ENCODE measurements around the gene GAP43. TPM values are rescaled to one million over a fixed set of nuclear protein-coding genes. Genes with fewer than 3 reads are reported as not detected.

Gene GAP43
- total and polyA plus RNA-seq, 5 donors = 0.37 to 1.0 (median 0.68) TPM; not detected in 1

DNA sequence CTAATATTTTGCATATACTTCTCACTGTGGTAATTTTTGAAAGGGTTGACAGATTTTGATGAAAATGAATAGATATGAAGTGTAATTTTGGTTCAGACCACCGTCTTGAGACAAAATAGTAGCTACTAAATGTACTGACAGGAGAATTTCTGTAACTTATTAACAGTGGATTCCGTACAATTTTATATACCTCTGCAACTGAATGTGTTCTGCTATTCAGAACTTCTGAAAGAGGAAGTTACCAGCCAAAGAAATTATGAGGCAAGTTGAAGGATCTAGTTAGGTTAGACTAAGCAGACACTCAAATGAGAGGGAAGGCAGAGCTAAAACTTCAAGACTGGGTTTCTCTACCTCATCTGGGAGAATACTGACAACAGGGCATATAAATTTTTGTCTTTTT lies 29.4 kb downstream of the GAP43 start:
- no peak for ATAC-seq
- H3K9me3 ChIP-seq (ENCODE audit: control insufficient read depth, low read length) = no peaks in the 10 kb centered on the region
- no peaks in the 10 kb centered on the region for H3K4me1 ChIP-seq (ENCODE audit: control insufficient read depth, insufficient read depth, low read length)
- H3K27ac ChIP-seq (ENCODE audit: low read length) = no peak overlapping the region
- WGBS = 92% methylated on average over 2 of the region's 2 CpGs
- no peak for DNase-seq
- no peaks in the 10 kb centered on the region for H3K27me3 ChIP-seq (ENCODE audit: control insufficient read depth, insufficient read depth)
- no peak overlapping the region for H3K4me3 ChIP-seq (ENCODE audit: low read length)
- intact Hi-C loops (cut with DNase I) = no loop called here

DNA sequence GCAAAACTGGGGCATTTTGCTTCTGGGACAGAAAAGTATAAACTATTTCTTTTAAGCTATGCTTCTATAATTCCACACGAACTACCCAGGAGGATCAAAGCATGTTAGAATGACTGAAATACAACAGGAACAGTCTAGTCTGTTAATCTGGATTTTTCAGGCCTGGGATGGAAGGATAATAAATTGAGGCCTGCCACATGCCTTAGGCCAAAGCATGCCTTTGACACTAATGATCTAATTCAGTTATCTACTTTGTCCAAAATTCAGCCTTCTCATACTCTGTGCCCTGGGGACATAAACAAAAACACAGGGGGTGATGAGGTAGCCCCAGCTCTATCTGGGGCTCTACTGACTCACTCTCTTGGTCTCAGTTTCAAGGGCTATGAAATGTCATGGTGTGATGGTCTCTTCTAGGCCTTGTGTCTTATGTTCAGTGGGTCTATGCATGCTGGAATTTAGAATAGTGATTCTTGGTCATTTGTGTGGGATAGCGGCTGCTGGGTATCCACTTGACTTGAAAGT lies 32.5 kb downstream of the GAP43 start:
- intact Hi-C loops (cut with DNase I) = no loop called here
- no peak overlapping the region for H3K27ac ChIP-seq (ENCODE audit: low read length)
- ATAC-seq (no peak), DNase-seq (no peak)
- H3K4me1 ChIP-seq (ENCODE audit: control insufficient read depth, insufficient read depth, low read length) = no peaks in the 10 kb centered on the region
- no peaks in the 10 kb centered on the region for H3K9me3 ChIP-seq (ENCODE audit: control insufficient read depth, low read length)
- H3K4me3 ChIP-seq (ENCODE audit: low read length) = no peak overlapping the region
- WGBS = 92% methylated on average over 2 of the region's 2 CpGs
- no peaks in the 10 kb centered on the region for H3K27me3 ChIP-seq (ENCODE audit: control insufficient read depth, insufficient read depth)

DNA sequence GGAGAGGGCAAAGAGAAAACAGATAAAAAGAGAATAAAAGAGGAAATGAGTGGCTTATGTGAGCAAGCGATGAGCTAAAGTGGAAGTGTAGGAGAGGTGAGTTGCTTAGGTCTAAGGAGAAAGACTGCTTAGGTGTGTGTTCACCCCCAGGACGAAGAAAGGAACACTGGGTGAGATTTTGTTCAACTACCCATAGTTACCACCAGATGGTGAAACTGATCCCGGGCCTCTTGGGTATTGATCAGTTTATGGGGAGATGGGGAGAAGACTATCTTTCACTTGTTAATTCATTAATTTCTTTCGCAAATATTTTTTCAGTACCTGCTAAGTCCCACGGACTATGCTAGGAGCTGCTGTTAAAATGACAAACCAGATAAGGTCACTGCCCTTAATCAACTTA lies 33.9 kb downstream of the GAP43 start:
- DNase-seq = no peak
- no peak overlapping the region for H3K4me3 ChIP-seq (ENCODE audit: low read length)
- H3K27ac ChIP-seq (ENCODE audit: low read length) = no peak overlapping the region
- H3K4me1 ChIP-seq (ENCODE audit: control insufficient read depth, insufficient read depth, low read length) = no peaks in the 10 kb centered on the region
- 94% methylated on average over 5 of the region's 5 CpGs for WGBS
- no peaks in the 10 kb centered on the region for H3K27me3 ChIP-seq (ENCODE audit: control insufficient read depth, insufficient read depth)
- intact Hi-C loops (cut with DNase I) = no loop called here
- H3K9me3 ChIP-seq (ENCODE audit: control insufficient read depth, low read length) = no peaks in the 10 kb centered on the region
- no peak for ATAC-seq

DNA sequence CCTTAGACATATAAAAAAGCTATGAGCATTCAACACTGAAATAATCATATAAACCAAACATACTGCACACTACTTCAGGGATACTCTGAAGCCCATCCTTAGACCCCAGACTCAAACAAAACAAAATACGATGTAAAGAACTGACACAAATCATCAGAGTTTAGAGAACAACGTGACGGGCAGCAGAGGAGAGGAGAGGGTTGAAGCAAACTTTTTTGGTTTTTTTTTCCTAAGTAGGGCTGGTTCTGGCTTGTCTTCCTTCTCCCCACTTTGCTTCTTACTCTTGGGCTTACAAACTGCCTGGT lies 34.7 kb downstream of the GAP43 start:
- no peak for ATAC-seq
- H3K4me3 ChIP-seq (ENCODE audit: low read length) = peak overlapping the region; percentile 86
- intact Hi-C loops (cut with DNase I) = no loop called here

DNA sequence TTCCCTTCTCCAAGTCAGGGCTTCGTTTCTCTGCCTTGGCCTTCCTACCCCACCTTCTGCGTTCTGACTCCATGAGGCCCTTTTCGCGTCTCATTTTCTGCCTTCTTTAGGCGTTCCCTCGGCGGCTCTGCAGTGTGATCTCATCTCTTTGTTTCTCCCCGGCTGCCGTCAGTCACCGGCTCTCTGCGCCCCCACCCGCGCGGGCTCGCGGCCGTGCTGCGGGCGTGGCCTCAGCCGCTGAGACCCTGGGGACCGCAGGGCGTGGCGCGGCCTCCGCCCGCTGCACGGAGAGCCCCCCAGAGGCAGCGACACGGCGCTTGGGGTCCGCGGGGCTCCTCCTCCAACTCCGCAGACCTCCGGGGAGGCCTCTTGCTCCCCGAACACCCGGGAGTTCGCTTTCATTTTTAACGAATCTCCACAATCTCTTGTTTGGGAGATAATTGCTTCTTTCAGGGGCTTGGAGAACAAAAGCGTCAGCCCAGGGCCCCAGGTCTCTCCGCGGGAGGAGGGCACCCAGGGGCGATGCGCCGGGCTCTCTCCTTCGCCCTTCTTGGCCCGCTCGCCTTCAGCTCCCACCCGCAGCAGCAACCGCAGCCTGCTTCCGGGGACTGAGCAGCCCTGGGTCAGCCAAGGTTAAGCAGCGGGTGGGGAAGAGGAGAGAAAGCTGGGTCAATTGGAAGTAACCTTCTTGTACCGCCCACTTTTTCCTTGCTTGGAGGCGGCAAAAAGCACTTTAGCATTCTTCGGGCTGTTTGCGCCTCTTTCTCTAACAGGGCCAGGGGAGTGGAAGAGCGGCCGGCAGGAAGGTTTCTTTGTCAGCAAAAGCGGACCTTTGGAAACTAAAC lies 35.2 kb downstream of the GAP43 start:
- WGBS = under 1% methylated on average over 58 of the region's 58 CpGs
- H3K4me3 ChIP-seq (ENCODE audit: low read length) = peak overlapping the region; percentile 86
- intact Hi-C loops (cut with DNase I) = no loop called here
- H3K27me3 ChIP-seq (ENCODE audit: control insufficient read depth, insufficient read depth) = no peaks in the 10 kb centered on the region
- no peaks in the 10 kb centered on the region for H3K9me3 ChIP-seq (ENCODE audit: control insufficient read depth, low read length)
- peak; percentile 88 to 94 (median 93) for DNase-seq
- H3K4me1 ChIP-seq (ENCODE audit: control insufficient read depth, insufficient read depth, low read length) = no peaks in the 10 kb centered on the region
- peak overlapping the region; percentile 99 for H3K27ac ChIP-seq (ENCODE audit: low read length)
- ATAC-seq = peak; percentile 97 to 99

More for the DNA sequence above, 34.7 kb downstream of the GAP43 start:
- WGBS = 1% methylated on average over 3 of the region's 3 CpGs
- no peaks in the 10 kb centered on the region for H3K27me3 ChIP-seq (ENCODE audit: control insufficient read depth, insufficient read depth)
- H3K27ac ChIP-seq (ENCODE audit: low read length) = peak overlapping the region; percentile 99
- DNase-seq = no peak
- H3K9me3 ChIP-seq (ENCODE audit: control insufficient read depth, low read length) = no peaks in the 10 kb centered on the region
- H3K4me1 ChIP-seq (ENCODE audit: control insufficient read depth, insufficient read depth, low read length) = no peaks in the 10 kb centered on the region

DNA sequence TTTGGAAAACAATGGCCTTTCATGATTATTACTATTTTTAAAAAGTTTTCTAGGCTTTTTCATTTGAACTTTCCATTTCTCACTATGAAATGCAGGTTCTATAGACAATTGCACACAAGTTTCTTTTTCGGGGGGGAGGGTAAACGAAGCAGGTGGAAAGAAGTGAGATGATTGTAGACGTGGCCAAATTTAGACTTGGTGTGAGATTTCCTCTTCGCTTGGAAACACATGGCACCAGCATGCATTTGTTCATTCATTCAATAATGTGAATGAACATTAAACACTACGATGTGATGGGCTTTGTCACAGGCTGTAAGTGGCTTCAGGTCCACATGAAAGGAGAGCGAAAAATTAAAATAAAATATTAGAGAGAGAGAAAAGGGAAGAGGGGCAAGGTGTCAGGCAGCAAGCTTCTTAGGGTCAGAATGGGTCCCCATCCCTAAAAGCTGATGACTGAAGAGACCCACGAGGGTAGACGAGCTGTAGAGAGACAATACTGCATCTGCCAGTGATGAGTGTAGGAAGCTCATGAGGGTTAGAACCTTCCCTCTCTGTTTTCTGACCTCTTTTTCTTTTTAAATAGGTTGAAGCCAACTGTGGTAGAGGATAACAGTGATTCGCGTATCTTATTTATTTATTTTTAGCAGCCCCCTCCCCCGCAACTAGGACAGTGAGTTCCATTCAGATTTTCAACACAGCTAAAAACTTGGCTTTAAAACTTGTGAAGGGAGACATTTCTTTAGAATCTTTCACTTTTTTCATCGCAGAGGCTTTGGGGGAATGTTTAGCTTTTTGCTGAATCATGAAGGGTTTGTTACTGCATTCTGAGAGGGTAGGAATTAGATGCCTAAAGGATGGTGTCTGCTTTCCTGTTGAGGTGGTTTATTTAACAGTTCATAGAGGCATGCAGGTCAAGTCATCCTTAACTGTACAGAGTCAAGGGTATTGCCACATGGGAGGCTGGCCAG lies 36.2 kb downstream of the GAP43 start:
- H3K9me3 ChIP-seq (ENCODE audit: control insufficient read depth, low read length) = no peaks in the 10 kb centered on the region
- H3K4me3 ChIP-seq (ENCODE audit: low read length) = peak overlapping the region; percentile 86
- DNase-seq (no peak), ATAC-seq (no peak)
- no peaks in the 10 kb centered on the region for H3K27me3 ChIP-seq (ENCODE audit: control insufficient read depth, insufficient read depth)
- intact Hi-C loops (cut with DNase I) = no loop called here
- H3K27ac ChIP-seq (ENCODE audit: low read length) = peak overlapping the region; percentile 99
- 37% methylated on average over 12 of the region's 12 CpGs for WGBS
- H3K4me1 ChIP-seq (ENCODE audit: control insufficient read depth, insufficient read depth, low read length) = no peaks in the 10 kb centered on the region

DNA sequence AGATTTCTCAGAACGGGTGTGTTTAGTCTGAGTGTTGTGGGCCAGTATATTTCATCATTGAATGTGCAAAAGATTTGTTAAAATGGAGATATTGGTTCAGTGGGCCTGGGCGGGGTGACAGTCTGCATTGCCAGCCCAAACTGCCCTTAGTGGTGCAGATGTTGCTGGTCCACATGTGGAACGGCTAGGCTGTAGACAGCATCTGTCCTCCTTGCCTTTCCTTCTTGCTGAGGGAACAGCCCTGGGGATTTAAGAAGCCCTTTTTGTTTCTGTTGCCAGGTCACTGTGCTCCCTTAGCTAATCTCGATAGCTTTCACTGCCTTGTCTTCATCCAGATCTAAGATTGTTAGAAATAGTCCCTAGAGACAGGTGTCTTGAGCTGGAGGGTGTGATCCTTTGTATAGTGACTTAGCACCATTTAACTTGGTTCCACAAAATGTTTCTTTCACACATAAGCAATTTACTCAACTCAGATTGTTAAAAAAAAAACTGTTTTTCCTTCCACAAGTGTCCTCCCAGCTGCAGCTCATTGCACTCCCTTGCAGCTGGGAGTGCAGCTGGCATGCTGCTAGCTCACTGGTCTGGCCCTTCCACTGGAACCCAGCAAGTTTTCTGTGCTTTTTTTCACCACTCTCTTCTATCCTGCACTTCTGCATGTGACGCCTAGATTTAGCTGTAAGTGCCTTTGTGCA lies 37.5 kb downstream of the GAP43 start:
- DNase-seq (peak; percentile 18 to 68 (median 49)), ATAC-seq (no peak)
- H3K4me3 ChIP-seq (ENCODE audit: low read length) = no peak overlapping the region
- WGBS = 56% methylated on average over 5 of the region's 5 CpGs
- intact Hi-C loops (cut with DNase I) = no loop called here
- no peaks in the 10 kb centered on the region for H3K27me3 ChIP-seq (ENCODE audit: control insufficient read depth, insufficient read depth)
- no peaks in the 10 kb centered on the region for H3K4me1 ChIP-seq (ENCODE audit: control insufficient read depth, insufficient read depth, low read length)
- H3K9me3 ChIP-seq (ENCODE audit: control insufficient read depth, low read length) = no peaks in the 10 kb centered on the region
- no peak overlapping the region for H3K27ac ChIP-seq (ENCODE audit: low read length)

DNA sequence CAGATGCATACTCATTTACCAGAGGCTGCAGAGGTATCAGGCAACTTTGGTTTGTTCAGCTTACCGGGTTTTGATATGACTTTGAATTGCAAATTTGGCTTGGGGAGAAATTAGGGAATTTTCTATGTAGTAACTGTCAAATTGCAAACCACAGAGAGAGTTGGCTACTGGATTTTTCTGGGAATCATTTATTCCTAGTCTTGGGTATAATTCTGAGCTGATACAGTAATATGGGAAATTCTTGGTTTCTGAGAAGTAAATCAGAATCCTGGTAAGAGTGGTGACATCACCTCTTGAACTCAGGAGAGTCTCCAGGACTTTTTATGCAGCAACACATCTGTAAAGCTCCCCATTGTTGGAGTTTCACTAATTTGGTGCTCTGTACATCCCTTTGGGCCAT lies 39.0 kb downstream of the GAP43 start:
- no peaks in the 10 kb centered on the region for H3K27me3 ChIP-seq (ENCODE audit: control insufficient read depth, insufficient read depth)
- DNase-seq (no peak), ATAC-seq (no peak)
- H3K4me1 ChIP-seq (ENCODE audit: control insufficient read depth, insufficient read depth, low read length) = no peaks in the 10 kb centered on the region
- no peaks in the 10 kb centered on the region for H3K9me3 ChIP-seq (ENCODE audit: control insufficient read depth, low read length)
- intact Hi-C loops (cut with DNase I) = no loop called here
- no peak overlapping the region for H3K27ac ChIP-seq (ENCODE audit: low read length)
- no peak overlapping the region for H3K4me3 ChIP-seq (ENCODE audit: low read length)
- 89% methylated on average over 1 of the region's 1 CpG for WGBS

DNA sequence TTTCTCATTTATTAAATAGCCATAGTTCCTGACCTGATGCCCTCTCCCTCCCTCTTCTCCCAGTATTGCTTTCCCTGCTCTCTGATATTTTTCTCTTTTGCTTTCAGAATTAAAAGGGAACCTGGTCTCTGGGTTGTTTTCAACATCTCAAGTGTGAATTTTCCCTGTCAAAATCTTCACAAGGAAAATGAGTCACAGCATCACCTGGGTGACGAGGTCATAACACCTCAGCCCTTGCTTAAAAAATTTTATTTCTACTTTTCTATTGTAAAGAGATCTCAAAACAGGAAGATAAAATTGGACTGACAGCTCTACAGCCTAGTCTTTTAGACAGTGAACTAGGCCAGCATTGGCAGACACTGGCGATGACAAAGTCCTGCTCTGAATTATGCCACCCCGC lies 40.1 kb downstream of the GAP43 start:
- DNase-seq (no peak), ATAC-seq (no peak)
- no peaks in the 10 kb centered on the region for H3K27me3 ChIP-seq (ENCODE audit: control insufficient read depth, insufficient read depth)
- no peaks in the 10 kb centered on the region for H3K4me1 ChIP-seq (ENCODE audit: control insufficient read depth, insufficient read depth, low read length)
- H3K27ac ChIP-seq (ENCODE audit: low read length) = no peak overlapping the region
- H3K4me3 ChIP-seq (ENCODE audit: low read length) = no peak overlapping the region
- 93% methylated on average over 3 of the region's 3 CpGs for WGBS
- H3K9me3 ChIP-seq (ENCODE audit: control insufficient read depth, low read length) = no peaks in the 10 kb centered on the region
- intact Hi-C loops (cut with DNase I) = no loop called here

DNA sequence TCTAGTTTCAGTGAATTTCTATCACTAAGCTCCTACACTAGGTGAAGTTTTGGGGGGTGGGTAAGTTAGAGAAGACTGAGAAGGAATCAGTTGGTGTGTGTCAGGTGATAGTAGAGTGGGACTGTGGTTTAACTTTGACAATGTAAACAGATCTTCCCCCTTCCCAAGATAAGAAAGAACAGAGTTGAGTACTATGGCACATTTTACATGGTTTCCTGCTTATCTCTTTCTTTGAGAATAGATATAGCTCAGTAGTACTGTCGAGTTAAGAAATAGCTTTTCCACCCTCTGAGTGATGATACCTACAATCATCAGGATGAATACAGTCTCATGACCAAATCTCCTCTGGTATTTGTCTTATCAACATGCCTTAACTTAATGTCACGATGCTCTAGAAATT lies 42.8 kb downstream of the GAP43 start:
- 51% methylated on average over 2 of the region's 2 CpGs for WGBS
- Histone ChIP-seq H3K27ac (ENCODE audit: low read length) (no peak overlapping the region), H3K9me3 (ENCODE audit: control insufficient read depth, low read length) (no peaks in the 10 kb centered on the region), H3K4me1 (ENCODE audit: control insufficient read depth, insufficient read depth, low read length) (no peaks in the 10 kb centered on the region), H3K4me3 (ENCODE audit: low read length) (no peak overlapping the region), H3K27me3 (ENCODE audit: control insufficient read depth, insufficient read depth) (no peaks in the 10 kb centered on the region)
- intact Hi-C loops (cut with DNase I) = no loop called here
- no peak for DNase-seq
- no peak for ATAC-seq
